GM23338 (cell line): ENCODE results near the gene TWSG1. TPM values are rescaled to one million over a fixed set of nuclear protein-coding genes. Genes with fewer than 3 reads are reported as not detected.

Experiments used
- ATAC-seq: fragments of 200-7000 bp; cut with Tn5 transposase; 3 replicates; pipeline ENCODE4 v1.9.1; 2020
- DNase-seq: peaks from one replicate; pipeline ENCODE4 v3.0.0-alpha.2; 2015; ENCODE audit warnings: low spot score
- H2AFZ ChIP-seq: fragments of 200-600 bp; sonication (generic); 2 replicates; pipeline ENCODE4 v1.8.0; 2016; ENCODE audit warnings: antibody characterized with exemption, mild to moderate bottlenecking, moderate library complexity
- H3F3A ChIP-seq: fragments of 200-600 bp; sonication (generic); replicated peaks from 2 replicates; pipeline ENCODE4 v1.8.0; 2017; ENCODE audit warnings: antibody characterized with exemption, mixed run types, low read depth
- H3K27ac ChIP-seq: fragments of 200-600 bp; sonication (generic); 2 replicates; pipeline ENCODE4 v1.6.1; 2016; ENCODE audit warnings: low read depth
- H3K27me3 ChIP-seq: fragments of 200-600 bp; sonication (generic); 2 replicates; pipeline ENCODE4 v1.8.0; 2016; ENCODE audit warnings: mild to moderate bottlenecking, mixed run types, moderate library complexity; ENCODE audit not compliant: insufficient read depth
- H3K36me3 ChIP-seq: fragments of 200-600 bp; sonication (generic); 2 replicates; pipeline ENCODE4 v1.8.0; 2016; ENCODE audit warnings: mild to moderate bottlenecking; ENCODE audit not compliant: insufficient read depth
- H3K4me1 ChIP-seq: fragments of 200-600 bp; sonication (generic); 2 replicates; pipeline ENCODE4 v1.8.0; 2016; ENCODE audit warnings: mild to moderate bottlenecking, moderate library complexity; ENCODE audit not compliant: insufficient read depth
- H3K4me2 ChIP-seq: fragments of 200-600 bp; sonication (generic); 2 replicates; pipeline ENCODE4 v1.7.1; 2017; ENCODE audit warnings: mixed run types
- H3K4me3 ChIP-seq: fragments of 200-600 bp; sonication (generic); 2 replicates; pipeline ENCODE4 v1.6.1; 2016; ENCODE audit warnings: mixed run types
- H3K79me2 ChIP-seq: fragments of 200-600 bp; sonication (generic); replicated peaks from 2 replicates; pipeline ENCODE4 v1.8.0; 2017; ENCODE audit warnings: mild to moderate bottlenecking; ENCODE audit not compliant: insufficient read depth
- H3K9me2 ChIP-seq: fragments of 200-600 bp; sonication (generic); 2 replicates; pipeline ENCODE4 v1.8.0; 2017; ENCODE audit not compliant: insufficient read depth
- H4K20me1 ChIP-seq: fragments of 200-600 bp; sonication (generic); replicated peaks from 2 replicates; pipeline ENCODE4 v1.8.0; 2017; ENCODE audit warnings: mild to moderate bottlenecking; ENCODE audit not compliant: insufficient read depth
- H3K27ac Mint-ChIP-seq: 2 replicates; pipeline ENCODE4 v1.8.0; 2020; ENCODE audit warnings: inconsistent platforms, mild to moderate bottlenecking, moderate library complexity, mixed read lengths
- H3K27me3 Mint-ChIP-seq: 3 replicates; pipeline ENCODE4 v1.8.0; 2022; ENCODE audit warnings: low read depth, mild to moderate bottlenecking, moderate library complexity, mixed read lengths, inconsistent platforms; ENCODE audit not compliant: insufficient read depth, poor library complexity
- H3K36me3 Mint-ChIP-seq: 3 replicates; pipeline ENCODE4 v1.8.0; 2021; ENCODE audit warnings: low read depth, mild to moderate bottlenecking, inconsistent platforms, moderate library complexity, mixed read lengths
- H3K4me1 Mint-ChIP-seq: 3 replicates; pipeline ENCODE4 v1.8.0; 2020; ENCODE audit warnings: mild to moderate bottlenecking, inconsistent platforms, mixed read lengths
- H3K4me3 Mint-ChIP-seq: 3 replicates; pipeline ENCODE4 v1.8.0; 2021; ENCODE audit warnings: moderate library complexity, mild to moderate bottlenecking, inconsistent platforms, mixed read lengths
- H3K9me3 Mint-ChIP-seq: 3 replicates; pipeline ENCODE4 v1.8.0; 2020; ENCODE audit warnings: moderate library complexity, mild to moderate bottlenecking, inconsistent platforms, mixed read lengths
- CREB1 ChIP-seq: fragments of 250-450 bp; sonication (Bioruptor Pico); IDR thresholded peaks from 2 replicates; pipeline ENCODE4 v1.5.0; 2020; ENCODE audit warnings: low read depth, mild to moderate bottlenecking, moderate library complexity
- EZH2 ChIP-seq: fragments of 200-600 bp; sonication (generic); IDR thresholded peaks from one replicate; pipeline ENCODE4 v1.8.0; 2017; ENCODE audit warnings: antibody characterized with exemption, mild to moderate bottlenecking, low read depth; ENCODE audit not compliant: unreplicated experiment
- EZH2phosphoT487 ChIP-seq: fragments of 200-600 bp; sonication (generic); IDR thresholded peaks from one replicate; pipeline ENCODE4 v1.8.1; 2018; ENCODE audit warnings: antibody characterized with exemption; ENCODE audit not compliant: unreplicated experiment
- JUNB ChIP-seq: IDR thresholded peaks from one replicate; pipeline ENCODE4 v1.6.1; 2016; ENCODE audit warnings: antibody characterized with exemption; ENCODE audit not compliant: unreplicated experiment
- NANOG ChIP-seq: IDR thresholded peaks from 2 replicates; pipeline ENCODE4 v1.6.1; 2016; ENCODE audit warnings: antibody characterized with exemption, borderline replicate concordance
- POLR2AphosphoS5 ChIP-seq: IDR thresholded peaks from 2 replicates; pipeline ENCODE4 v1.6.1; 2016; ENCODE audit warnings: antibody characterized with exemption, low read depth
- STAT1 ChIP-seq: IDR thresholded peaks from one replicate; pipeline ENCODE4 v1.6.1; 2016; ENCODE audit warnings: antibody characterized with exemption; ENCODE audit not compliant: unreplicated experiment
- ZNF114 ChIP-seq: fragments of 250-450 bp; sonication (Bioruptor Pico); IDR thresholded peaks from 2 replicates; pipeline ENCODE4 v1.5.0; 2020; ENCODE audit warnings: mild to moderate bottlenecking, moderate library complexity
- ZNF331 ChIP-seq: fragments of 250-450 bp; sonication (Bioruptor Pico); IDR thresholded peaks from 2 replicates; pipeline ENCODE4 v1.5.0; 2020; ENCODE audit warnings: low read depth, mild to moderate bottlenecking, moderate library complexity
- polyA plus RNA-seq: library from polyadenylated mRNA; unstranded; fragments of >200 nt; fragmentation: Nextera tagmentation; extraction: Ambion mirVana; gene quantifications from 2 replicates; pipeline ENCODE4 v1.2.1, GENCODE V29; 2016
- total RNA-seq: library from RNA; depleted of rRNA; stranded (reverse); fragments of >200 nt; shearing (Covaris generic); gene quantifications from 2 replicates; pipeline ENCODE4 v1.2.3, GENCODE V29; 2014
- TF ChIP-seq, protein P1 (sequence below): IDR thresholded peaks from 2 replicates; pipeline ENCODE4 v1.6.1; 2016; ENCODE audit warnings: antibody characterized with exemption
- TF ChIP-seq, protein P2 (sequence below), 2 experiments: fragments of 200-600 bp in 1 of 2; sonication (generic) in 1 of 2; conservative IDR thresholded peaks; 2 replicates each; pipeline versions ENCODE4 v1.5.1 to v1.6.1; 2016 to 2017; ENCODE audit warnings: antibody characterized with exemption in 2 of 2, low read depth in 2 of 2, mild to moderate bottlenecking in 2 of 2, moderate library complexity in 1 of 2
- TF ChIP-seq, protein P3 (sequence below): IDR thresholded peaks from one replicate; pipeline ENCODE4 v1.6.1; 2018; ENCODE audit warnings: antibody characterized with exemption; ENCODE audit not compliant: unreplicated experiment

Gene TWSG1
- total and polyA plus RNA-seq, 2 experiments from 2014 or later = 11.5 to 29.1 TPM

DNA sequence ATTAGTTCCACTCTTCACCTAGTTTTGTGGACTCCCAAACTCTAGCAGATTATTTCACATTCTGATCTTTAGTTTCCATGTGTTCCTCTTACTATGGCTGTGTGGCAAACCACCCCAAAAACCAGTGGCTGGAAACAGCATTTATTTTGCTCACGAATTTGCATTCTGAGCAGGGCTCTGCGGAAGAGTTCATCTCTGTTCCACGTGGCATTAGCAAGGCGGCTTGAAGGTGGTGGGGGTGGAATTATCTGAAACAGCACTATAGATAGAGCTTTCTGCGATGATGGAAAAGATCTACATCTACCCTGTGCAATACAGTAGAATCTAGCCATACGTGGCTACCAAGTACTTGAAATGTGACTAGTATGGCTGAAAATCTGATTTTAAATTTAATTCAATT is 5.9 kb downstream of the TWSG1 start:
- H3K4me1 ChIP-seq = peaks cover 4% of the 10 kb centered on the region
- no peak overlapping the region for H3K4me2 ChIP-seq
- ATAC-seq (no peak), DNase-seq (no peak)
- no peak overlapping the region for H3K4me3 ChIP-seq
- H3K79me2 ChIP-seq = peaks cover 18% of the 10 kb centered on the region
- peaks cover 9% of the 10 kb centered on the region; the same call in 1 of the 2 replicates for H4K20me1 ChIP-seq
- H3F3A ChIP-seq = no peaks in the 10 kb centered on the region
- H3K4me3 Mint-ChIP-seq = no peak overlapping the region
- no peak overlapping the region for H3K27ac ChIP-seq
- TF ChIP-seq STAT1 (no peak), POLR2AphosphoS5 (no peak), EZH2phosphoT487 (no peak), ZNF114 (CRISPR knock-in tag) (no peak), EZH2 (no peak), CREB1 (CRISPR knock-in tag) (no peak), NANOG (no peak), JUNB (no peak)
- TF ChIP-seq, protein P1, sequence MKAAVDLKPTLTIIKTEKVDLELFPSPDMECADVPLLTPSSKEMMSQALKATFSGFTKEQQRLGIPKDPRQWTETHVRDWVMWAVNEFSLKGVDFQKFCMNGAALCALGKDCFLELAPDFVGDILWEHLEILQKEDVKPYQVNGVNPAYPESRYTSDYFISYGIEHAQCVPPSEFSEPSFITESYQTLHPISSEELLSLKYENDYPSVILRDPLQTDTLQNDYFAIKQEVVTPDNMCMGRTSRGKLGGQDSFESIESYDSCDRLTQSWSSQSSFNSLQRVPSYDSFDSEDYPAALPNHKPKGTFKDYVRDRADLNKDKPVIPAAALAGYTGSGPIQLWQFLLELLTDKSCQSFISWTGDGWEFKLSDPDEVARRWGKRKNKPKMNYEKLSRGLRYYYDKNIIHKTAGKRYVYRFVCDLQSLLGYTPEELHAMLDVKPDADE = no peak
- TF ChIP-seq, protein P2, sequence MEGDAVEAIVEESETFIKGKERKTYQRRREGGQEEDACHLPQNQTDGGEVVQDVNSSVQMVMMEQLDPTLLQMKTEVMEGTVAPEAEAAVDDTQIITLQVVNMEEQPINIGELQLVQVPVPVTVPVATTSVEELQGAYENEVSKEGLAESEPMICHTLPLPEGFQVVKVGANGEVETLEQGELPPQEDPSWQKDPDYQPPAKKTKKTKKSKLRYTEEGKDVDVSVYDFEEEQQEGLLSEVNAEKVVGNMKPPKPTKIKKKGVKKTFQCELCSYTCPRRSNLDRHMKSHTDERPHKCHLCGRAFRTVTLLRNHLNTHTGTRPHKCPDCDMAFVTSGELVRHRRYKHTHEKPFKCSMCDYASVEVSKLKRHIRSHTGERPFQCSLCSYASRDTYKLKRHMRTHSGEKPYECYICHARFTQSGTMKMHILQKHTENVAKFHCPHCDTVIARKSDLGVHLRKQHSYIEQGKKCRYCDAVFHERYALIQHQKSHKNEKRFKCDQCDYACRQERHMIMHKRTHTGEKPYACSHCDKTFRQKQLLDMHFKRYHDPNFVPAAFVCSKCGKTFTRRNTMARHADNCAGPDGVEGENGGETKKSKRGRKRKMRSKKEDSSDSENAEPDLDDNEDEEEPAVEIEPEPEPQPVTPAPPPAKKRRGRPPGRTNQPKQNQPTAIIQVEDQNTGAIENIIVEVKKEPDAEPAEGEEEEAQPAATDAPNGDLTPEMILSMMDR (conservative IDR thresholded peaks at IDR 0.05; ENCODE audit: low read depth in 2 of 2) = no peak
- peaks cover 4% of the 10 kb centered on the region for H3K27me3 Mint-ChIP-seq
- H3K9me3 Mint-ChIP-seq = no peaks in the 10 kb centered on the region
- H3K4me1 Mint-ChIP-seq = peaks cover 5% of the 10 kb centered on the region; the same call in 1 of the 3 replicates
- H3K36me3 ChIP-seq = peaks cover 3% of the 10 kb centered on the region; the same call in 1 of the 2 replicates
- no peak overlapping the region for H3K27ac Mint-ChIP-seq
- H2AFZ ChIP-seq = no peak overlapping the region
- H3K9me2 ChIP-seq = no peaks in the 10 kb centered on the region
- peaks cover 9% of the 10 kb centered on the region for H3K27me3 ChIP-seq
- H3K36me3 Mint-ChIP-seq = peaks cover 17% of the 10 kb centered on the region; the same call in 2 of the 3 replicates

DNA sequence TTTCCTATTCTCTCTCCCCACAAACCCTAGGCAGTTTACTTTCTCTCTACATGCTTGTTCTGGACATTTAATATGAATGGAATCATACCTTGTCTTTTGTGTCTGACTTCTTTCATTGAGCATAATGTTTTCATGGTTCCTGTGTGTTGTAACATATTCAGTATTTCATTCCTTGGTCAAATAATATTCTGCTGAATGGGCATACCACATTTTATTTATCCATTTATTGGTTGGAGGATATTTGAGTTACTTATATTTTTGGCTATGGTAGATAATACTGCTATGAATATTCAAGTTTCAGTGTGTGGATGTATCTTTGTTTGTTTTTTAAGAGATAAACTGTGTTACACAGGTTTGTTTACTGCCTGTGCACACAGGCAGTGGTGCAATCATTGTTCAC is 9.0 kb downstream of the TWSG1 start:
- H3K27ac ChIP-seq = no peak overlapping the region
- ATAC-seq (no peak), DNase-seq (no peak)
- no peaks in the 10 kb centered on the region for H3K9me2 ChIP-seq
- H3K36me3 ChIP-seq = no peaks in the 10 kb centered on the region; the same call in 1 of the 2 replicates
- Mint-ChIP-seq H3K36me3 (peaks cover 17% of the 10 kb centered on the region; the same call in 2 of the 3 replicates), H3K4me1 (peaks cover 8% of the 10 kb centered on the region; the same call in 2 of the 3 replicates), H3K27ac (no peak overlapping the region), H3K9me3 (no peaks in the 10 kb centered on the region), H3K4me3 (no peak overlapping the region), H3K27me3 (no peaks in the 10 kb centered on the region)
- no peaks in the 10 kb centered on the region for H3K27me3 ChIP-seq
- no peaks in the 10 kb centered on the region for H3F3A ChIP-seq
- no peak overlapping the region for H3K4me2 ChIP-seq
- no peaks in the 10 kb centered on the region for H4K20me1 ChIP-seq
- no peak overlapping the region for H2AFZ ChIP-seq
- H3K4me1 ChIP-seq = no peaks in the 10 kb centered on the region; the same call in 1 of the 2 replicates
- no peak overlapping the region for H3K4me3 ChIP-seq
- peaks cover 22% of the 10 kb centered on the region for H3K79me2 ChIP-seq
- TF ChIP-seq, protein P3, sequence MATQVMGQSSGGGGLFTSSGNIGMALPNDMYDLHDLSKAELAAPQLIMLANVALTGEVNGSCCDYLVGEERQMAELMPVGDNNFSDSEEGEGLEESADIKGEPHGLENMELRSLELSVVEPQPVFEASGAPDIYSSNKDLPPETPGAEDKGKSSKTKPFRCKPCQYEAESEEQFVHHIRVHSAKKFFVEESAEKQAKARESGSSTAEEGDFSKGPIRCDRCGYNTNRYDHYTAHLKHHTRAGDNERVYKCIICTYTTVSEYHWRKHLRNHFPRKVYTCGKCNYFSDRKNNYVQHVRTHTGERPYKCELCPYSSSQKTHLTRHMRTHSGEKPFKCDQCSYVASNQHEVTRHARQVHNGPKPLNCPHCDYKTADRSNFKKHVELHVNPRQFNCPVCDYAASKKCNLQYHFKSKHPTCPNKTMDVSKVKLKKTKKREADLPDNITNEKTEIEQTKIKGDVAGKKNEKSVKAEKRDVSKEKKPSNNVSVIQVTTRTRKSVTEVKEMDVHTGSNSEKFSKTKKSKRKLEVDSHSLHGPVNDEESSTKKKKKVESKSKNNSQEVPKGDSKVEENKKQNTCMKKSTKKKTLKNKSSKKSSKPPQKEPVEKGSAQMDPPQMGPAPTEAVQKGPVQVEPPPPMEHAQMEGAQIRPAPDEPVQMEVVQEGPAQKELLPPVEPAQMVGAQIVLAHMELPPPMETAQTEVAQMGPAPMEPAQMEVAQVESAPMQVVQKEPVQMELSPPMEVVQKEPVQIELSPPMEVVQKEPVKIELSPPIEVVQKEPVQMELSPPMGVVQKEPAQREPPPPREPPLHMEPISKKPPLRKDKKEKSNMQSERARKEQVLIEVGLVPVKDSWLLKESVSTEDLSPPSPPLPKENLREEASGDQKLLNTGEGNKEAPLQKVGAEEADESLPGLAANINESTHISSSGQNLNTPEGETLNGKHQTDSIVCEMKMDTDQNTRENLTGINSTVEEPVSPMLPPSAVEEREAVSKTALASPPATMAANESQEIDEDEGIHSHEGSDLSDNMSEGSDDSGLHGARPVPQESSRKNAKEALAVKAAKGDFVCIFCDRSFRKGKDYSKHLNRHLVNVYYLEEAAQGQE = no peak
- no peak for TF ChIP-seq ZNF331 (CRISPR knock-in tag)
- TF ChIP-seq, protein P1 = no peak
- TF ChIP-seq STAT1 = no peak
- no peak for TF ChIP-seq CREB1 (CRISPR knock-in tag)
- TF ChIP-seq, protein P2 (conservative IDR thresholded peaks at IDR 0.05; ENCODE audit: low read depth in 2 of 2) = no peak
- TF ChIP-seq EZH2phosphoT487 = no peak
- TF ChIP-seq NANOG = no peak
- no peak for TF ChIP-seq JUNB
